ENCODE results near the gene MCF2L2.
"Not testable (repeated sequence)": the region's sequence is repeated elsewhere in the genome, so short reads cannot be mapped to it uniquely, and the experiment has no call there.

The MCF2L2 gene

GRCh38 chr3:183203670-183204069, 224.7 kb downstream of the MCF2L2 start:
- DNase-seq (ENCODE audit: low spot score): no peak

- DNase-seq (ENCODE audit: low spot score): no peak
Observed at GRCh38 chr3:183202004-183202722, 226.3 kb downstream of the MCF2L2 start.

GRCh38 chr3:183198939-183199338, 229.5 kb downstream of the MCF2L2 start:
- no peak for DNase-seq (ENCODE audit: low spot score)

GRCh38 chr3:183197734-183198133, 230.7 kb downstream of the MCF2L2 start:
- no peak for DNase-seq (ENCODE audit: low spot score)

- no peak for DNase-seq (ENCODE audit: low spot score)
Observed at GRCh38 chr3:183195266-183195665, 233.2 kb downstream of the MCF2L2 start.

GRCh38 chr3:183193762-183194689, 234.4 kb downstream of the MCF2L2 start:
- DNase-seq (ENCODE audit: low spot score): no peak

GRCh38 chr3:183192650-183193300, 235.6 kb downstream of the MCF2L2 start:
- no peak for DNase-seq (ENCODE audit: low spot score)

- DNase-seq (ENCODE audit: low spot score): no peak
Observed at GRCh38 chr3:183189641-183190040, 238.8 kb downstream of the MCF2L2 start.

GRCh38 chr3:183188895-183189462, 239.4 kb downstream of the MCF2L2 start:
- no peak for DNase-seq (ENCODE audit: low spot score)

GRCh38 chr3:183185696-183186095, 242.7 kb downstream of the MCF2L2 start:
- DNase-seq (ENCODE audit: low spot score): no peak

GRCh38 chr3:183182732-183183610, 245.4 kb downstream of the MCF2L2 start:
- no peak for DNase-seq (ENCODE audit: low spot score)

- no peak for DNase-seq (ENCODE audit: low spot score)
Observed at GRCh38 chr3:183182073-183182472, 246.3 kb downstream of the MCF2L2 start.

GRCh38 chr3:183181606-183182005, 246.8 kb downstream of the MCF2L2 start:
- DNase-seq (ENCODE audit: low spot score): no peak

- no peak for DNase-seq (ENCODE audit: low spot score)
Observed at GRCh38 chr3:183180784-183181295, 247.6 kb downstream of the MCF2L2 start.

- no peak for DNase-seq (ENCODE audit: low spot score)
Observed at GRCh38 chr3:183180110-183180783, 248.2 kb downstream of the MCF2L2 start.

- DNase-seq (ENCODE audit: low spot score): not testable (repeated sequence)
Observed at GRCh38 chr3:183179550-183179908, 248.9 kb downstream of the MCF2L2 start.

GRCh38 chr3:183178833-183179549, 249.4 kb downstream of the MCF2L2 start:
- peak; percentile 47 for DNase-seq (ENCODE audit: low spot score)

GRCh38 chr3:183178512-183178832, 249.9 kb downstream of the MCF2L2 start:
- no peak for DNase-seq (ENCODE audit: low spot score)

- DNase-seq (ENCODE audit: low spot score): no peak
Observed at GRCh38 chr3:183172051-183172639, 256.3 kb downstream of the MCF2L2 start.

GRCh38 chr3:183167975-183168374, 260.4 kb downstream of the MCF2L2 start:
- not testable (repeated sequence) for DNase-seq (ENCODE audit: low spot score)

Data from putamen (tissue), 1 donor.